Psoas muscle (tissue), 8 donors: ENCODE measurements around the gene WDSUB1. TPM values are rescaled to one million over a fixed set of nuclear protein-coding genes. Genes with fewer than 3 reads are reported as not detected.

Source experiments
- ATAC-seq, 4 donors: fragments of 200-7000 bp; cut with Tn5 transposase; one replicate each; pipeline ENCODE4 v1.9.1; 2020; ENCODE audit warnings: moderate library complexity in 3 of 4, mild to moderate bottlenecking in 2 of 4
- DNase-seq, 2 donors: peaks; one replicate each; pipeline ENCODE4 v3.0.0-alpha.2; 2020
- H3K27ac ChIP-seq: fragments of 200-600 bp; one replicate; pipeline ENCODE4 v1.8.0; 2022
- H3K27me3 ChIP-seq, 3 donors: fragments of 200-600 bp in 1 of 3; one replicate each; pipeline versions ENCODE4 v1.6.1 to v1.8.0; 2013 to 2022; ENCODE audit warnings: low read length in 2 of 3, mild to moderate bottlenecking in 2 of 3, moderate library complexity in 1 of 3; ENCODE audit not compliant: insufficient read depth in 3 of 3
- H3K36me3 ChIP-seq, 2 donors: fragments of 200-600 bp in 1 of 2; one replicate each; pipeline versions ENCODE4 v1.6.1 to v1.8.0; 2013 to 2022; ENCODE audit warnings: low read depth in 1 of 2, mild to moderate bottlenecking in 1 of 2, moderate library complexity in 1 of 2; ENCODE audit not compliant: insufficient read depth in 1 of 2
- H3K4me1 ChIP-seq: fragments of 200-600 bp; one replicate; pipeline ENCODE4 v1.8.0; 2022
- H3K4me3 ChIP-seq: fragments of 200-600 bp; one replicate; pipeline ENCODE4 v1.8.0; 2022; ENCODE audit warnings: mild to moderate bottlenecking
- H3K9me3 ChIP-seq: fragments of 200-600 bp; one replicate; pipeline ENCODE4 v1.8.0; 2022
- WGBS, 3 donors: extraction: QIAGEN DNeasy Blood & Tissue Kit; methylation state at CpG; one replicate each; pipeline versions ENCODE4 v1.1.6 to v1.1.7; 2013; 5-methylcytosine and 5-hydroxymethylcytosine counted together
- intact Hi-C, 2 donors: fragments of 100-400 bp; cut with DNase I; formaldehyde crosslinking; loops; one replicate each; pipeline versions ENCODE4 v1.11.0 to v1.14.2; 2022
- polyA plus RNA-seq, 3 donors: library from polyadenylated mRNA; stranded (reverse); fragments of 200-250 nt; gene quantifications; one replicate each; pipeline ENCODE4 v1.2.3, GENCODE V29; 2013
- total RNA-seq, 4 donors: library from RNA; stranded (reverse); fragmentation: NEBNext Ultra II Directional in 2 of 4; extraction: Animal tissue kit (Norgen Biotek cat#: 25700) in 2 of 4; gene quantifications; one replicate each; pipeline versions ENCODE4 v1.2.1 to v1.2.4, GENCODE V29; 2021 to 2023
- TF ChIP-seq, protein P1 (sequence below): fragments of 200-600 bp; IDR thresholded peaks from one replicate; pipeline ENCODE4 v1.8.0; 2022; ENCODE audit warnings: antibody characterized with exemption
- donor health status: healthy with polysubstance abuse.
- donor health status: DM: no; HTN: no; CAD: no; lungs with moderate emphysema.
- donor health status: Bipolar disorder and iron deficiency.
- donor health status: healthy.
- donor health status: DM: yes; HTN: yes; CAD: no.
- donor health status: DM: no; HTN: no; CAD: no.
- donor health status: DM: no; HTN: no; CAD: no.
- donor health status: DM: yes; HTN: yes; CAD: no.

WDSUB1 gene
- total and polyA plus RNA-seq, 7 donors: 3.5 to 4.9 (median 4.4) TPM

- TF ChIP-seq, protein P1, sequence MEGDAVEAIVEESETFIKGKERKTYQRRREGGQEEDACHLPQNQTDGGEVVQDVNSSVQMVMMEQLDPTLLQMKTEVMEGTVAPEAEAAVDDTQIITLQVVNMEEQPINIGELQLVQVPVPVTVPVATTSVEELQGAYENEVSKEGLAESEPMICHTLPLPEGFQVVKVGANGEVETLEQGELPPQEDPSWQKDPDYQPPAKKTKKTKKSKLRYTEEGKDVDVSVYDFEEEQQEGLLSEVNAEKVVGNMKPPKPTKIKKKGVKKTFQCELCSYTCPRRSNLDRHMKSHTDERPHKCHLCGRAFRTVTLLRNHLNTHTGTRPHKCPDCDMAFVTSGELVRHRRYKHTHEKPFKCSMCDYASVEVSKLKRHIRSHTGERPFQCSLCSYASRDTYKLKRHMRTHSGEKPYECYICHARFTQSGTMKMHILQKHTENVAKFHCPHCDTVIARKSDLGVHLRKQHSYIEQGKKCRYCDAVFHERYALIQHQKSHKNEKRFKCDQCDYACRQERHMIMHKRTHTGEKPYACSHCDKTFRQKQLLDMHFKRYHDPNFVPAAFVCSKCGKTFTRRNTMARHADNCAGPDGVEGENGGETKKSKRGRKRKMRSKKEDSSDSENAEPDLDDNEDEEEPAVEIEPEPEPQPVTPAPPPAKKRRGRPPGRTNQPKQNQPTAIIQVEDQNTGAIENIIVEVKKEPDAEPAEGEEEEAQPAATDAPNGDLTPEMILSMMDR: no peak
- ATAC-seq (no peak), DNase-seq (no peak)
- Histone ChIP-seq H3K4me1 (peaks cover 6% of the 10 kb centered on the region), H3K4me3 (no peak overlapping the region), H3K27ac (no peak overlapping the region), H3K9me3 (no peaks in the 10 kb centered on the region), H3K36me3 (no peaks in the 10 kb centered on the region), H3K27me3 (no peaks in the 10 kb centered on the region)
- intact Hi-C loops: no loop called here
- 58 to 74% (median 65%) methylated on average over 15 of the region's 15 CpGs for WGBS, 3 donors
Observed at GRCh38 chr2:159204381-159205144, 81.9 kb downstream of the WDSUB1 start.

GRCh38 chr2:159202568-159203071 is 83.9 kb downstream of the WDSUB1 start:
- Histone ChIP-seq H3K9me3 (no peaks in the 10 kb centered on the region), H3K4me1 (peaks cover 6% of the 10 kb centered on the region), H3K36me3 (peaks cover 0 to 4% of the 10 kb centered on the region in 2 donors), H3K27me3 (no peaks in the 10 kb centered on the region), H3K27ac (no peak overlapping the region), H3K4me3 (no peak overlapping the region)
- TF ChIP-seq, protein P1: no peak
- ATAC-seq: peak; percentile 26 to 75 (median 50)
- WGBS, 3 donors: 50 to 73% (median 55%) methylated on average over 4 of the region's 4 CpGs
- peak in 1 of 2 donors; percentile 44 for DNase-seq
- intact Hi-C loops: no loop called here

DNA sequence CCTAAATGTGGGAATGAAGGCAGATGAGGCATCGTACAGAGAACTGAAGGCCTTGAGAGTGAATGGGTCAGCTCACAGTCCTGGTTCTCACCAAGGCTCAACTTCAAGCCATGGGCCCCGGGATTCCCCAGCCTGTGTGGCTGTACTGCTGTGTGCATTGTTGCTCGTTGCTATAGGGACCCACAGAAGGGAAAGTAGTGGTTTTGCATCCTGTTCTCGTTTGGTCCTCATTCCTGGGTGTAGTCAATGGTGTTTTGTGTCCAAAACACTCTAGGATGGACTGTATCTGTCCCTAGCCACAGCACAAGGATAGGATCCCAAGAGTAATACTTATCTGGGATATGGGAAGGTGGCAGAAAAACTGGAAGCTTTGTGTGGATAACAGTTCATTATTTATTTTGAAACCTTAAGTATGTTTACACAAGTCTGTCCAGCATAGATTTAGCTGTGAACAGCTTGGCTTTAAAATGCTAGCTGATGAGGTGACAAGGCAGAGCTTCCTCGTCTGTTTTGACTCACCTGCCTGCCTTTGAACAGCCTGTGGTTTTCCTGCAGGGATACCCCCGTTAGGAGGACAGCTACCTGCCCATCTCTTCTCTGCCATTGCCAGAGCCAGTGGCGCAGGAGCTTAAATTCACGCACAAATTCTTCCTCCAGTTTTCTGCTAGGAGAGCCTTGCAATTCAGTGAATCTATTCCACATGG is 85.0 kb downstream of the WDSUB1 start:
- no peak for DNase-seq
- WGBS, 3 donors: 73 to 78% (median 76%) methylated on average over 8 of the region's 8 CpGs
- H3K9me3 ChIP-seq: no peaks in the 10 kb centered on the region
- H3K27ac ChIP-seq: no peak overlapping the region
- TF ChIP-seq, protein P1: no peak
- no peaks in the 10 kb centered on the region for H3K4me1 ChIP-seq
- peaks cover 0 to 13% of the 10 kb centered on the region in 2 donors for H3K36me3 ChIP-seq
- no peak for ATAC-seq
- no peaks in the 10 kb centered on the region for H3K27me3 ChIP-seq
- intact Hi-C loops: no loop called here
- H3K4me3 ChIP-seq: no peak overlapping the region

DNA sequence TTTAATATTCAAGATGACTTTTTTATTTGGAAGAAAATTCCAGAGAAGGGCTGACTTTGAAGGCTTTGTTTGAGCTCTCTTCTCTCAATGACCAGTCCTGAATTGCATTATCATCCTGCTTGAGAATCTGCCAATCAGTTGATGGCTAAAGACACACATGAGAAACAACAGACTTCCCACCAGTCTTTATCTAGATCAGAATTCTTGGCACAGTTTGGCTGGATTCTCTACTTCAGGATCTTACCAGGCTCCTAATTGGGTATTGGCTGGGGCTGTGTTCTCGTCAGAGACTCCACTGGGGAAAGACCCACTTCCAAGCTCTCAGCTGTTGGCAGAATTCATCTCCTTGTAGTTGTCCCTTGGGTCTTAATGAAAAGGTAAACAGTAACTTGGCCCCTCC is 86.0 kb downstream of the WDSUB1 start:
- DNase-seq (no peak), ATAC-seq (no peak)
- no peaks in the 10 kb centered on the region for H3K9me3 ChIP-seq
- no peaks in the 10 kb centered on the region for H3K27me3 ChIP-seq
- WGBS, 3 donors: 37 to 65% (median 46%) methylated on average over 1 of the region's 1 CpG
- H3K4me1 ChIP-seq: no peaks in the 10 kb centered on the region
- no peak overlapping the region for H3K4me3 ChIP-seq
- intact Hi-C loops: no loop called here
- H3K27ac ChIP-seq: no peak overlapping the region
- peaks cover 0 to 15% of the 10 kb centered on the region in 2 donors for H3K36me3 ChIP-seq
- TF ChIP-seq, protein P1: no peak
